ENCODE measurements around the gene OR6T1.

The OR6T1 gene, protein sequence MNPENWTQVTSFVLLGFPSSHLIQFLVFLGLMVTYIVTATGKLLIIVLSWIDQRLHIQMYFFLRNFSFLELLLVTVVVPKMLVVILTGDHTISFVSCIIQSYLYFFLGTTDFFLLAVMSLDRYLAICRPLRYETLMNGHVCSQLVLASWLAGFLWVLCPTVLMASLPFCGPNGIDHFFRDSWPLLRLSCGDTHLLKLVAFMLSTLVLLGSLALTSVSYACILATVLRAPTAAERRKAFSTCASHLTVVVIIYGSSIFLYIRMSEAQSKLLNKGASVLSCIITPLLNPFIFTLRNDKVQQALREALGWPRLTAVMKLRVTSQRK

DNA sequence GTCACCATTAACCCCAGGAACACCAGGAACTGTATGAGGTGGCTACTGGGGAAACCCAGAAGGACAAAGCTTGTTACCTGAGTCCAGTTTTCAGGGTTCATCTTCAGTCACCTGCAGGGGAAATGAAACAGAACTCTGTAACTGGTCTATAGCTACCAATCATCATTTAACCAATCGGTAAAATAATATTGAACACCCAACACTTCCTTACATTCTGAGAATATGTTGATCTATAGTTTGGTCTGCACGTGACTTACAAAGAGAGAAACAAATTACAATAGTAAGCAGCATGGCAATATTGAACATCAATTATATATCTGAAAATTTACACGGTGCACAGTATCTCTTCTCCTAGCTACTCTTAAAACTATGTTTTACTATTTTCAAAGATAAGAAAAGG, at the start of gene OR6T1:
OR6T1 (minus strand) TSS at position 101 of the 400 bp plus-strand sequence; CDS start at position 101, 0 bp downstream.
- Histone ChIP-seq H3K4me3 (ENCODE audit: low read length) (no peak within 1 kb of the TSS), H3K79me2 (ENCODE audit: control insufficient read depth, low read length) (no peaks in the 10 kb centered on the region), H4K20me1 (ENCODE audit: control insufficient read depth, insufficient read depth, low read depth, low read length) (no peaks in the 10 kb centered on the region), H3K4me1 (ENCODE audit: control insufficient read depth, low read length) (no peaks in the 10 kb centered on the region), H3K9me2 (replicated peaks; ENCODE audit: control insufficient read depth, low read length) (no peaks in the 10 kb centered on the region), H3K27ac (ENCODE audit: low read depth, low read length) (no peak within 1 kb of the TSS), H3K4me2 (ENCODE audit: low read length) (no peak within 1 kb of the TSS), H3K36me3 (ENCODE audit: control insufficient read depth, low read length) (no peaks in the 10 kb centered on the region), H3K27me3 (ENCODE audit: control insufficient read depth, low read length) (no peaks in the 10 kb centered on the region), H3K9me3 (ENCODE audit: control insufficient read depth, insufficient read depth, low read length) (no peaks in the 10 kb centered on the region), H3F3A (ENCODE audit: control insufficient read depth, insufficient read depth) (no peaks in the 10 kb centered on the region)
- no peak for TF ChIP-seq EZH2phosphoT487 (IDR thresholded peaks at IDR 0.05; ENCODE audit: borderline replicate concordance, low read length)
- TF ChIP-seq, protein P1, sequence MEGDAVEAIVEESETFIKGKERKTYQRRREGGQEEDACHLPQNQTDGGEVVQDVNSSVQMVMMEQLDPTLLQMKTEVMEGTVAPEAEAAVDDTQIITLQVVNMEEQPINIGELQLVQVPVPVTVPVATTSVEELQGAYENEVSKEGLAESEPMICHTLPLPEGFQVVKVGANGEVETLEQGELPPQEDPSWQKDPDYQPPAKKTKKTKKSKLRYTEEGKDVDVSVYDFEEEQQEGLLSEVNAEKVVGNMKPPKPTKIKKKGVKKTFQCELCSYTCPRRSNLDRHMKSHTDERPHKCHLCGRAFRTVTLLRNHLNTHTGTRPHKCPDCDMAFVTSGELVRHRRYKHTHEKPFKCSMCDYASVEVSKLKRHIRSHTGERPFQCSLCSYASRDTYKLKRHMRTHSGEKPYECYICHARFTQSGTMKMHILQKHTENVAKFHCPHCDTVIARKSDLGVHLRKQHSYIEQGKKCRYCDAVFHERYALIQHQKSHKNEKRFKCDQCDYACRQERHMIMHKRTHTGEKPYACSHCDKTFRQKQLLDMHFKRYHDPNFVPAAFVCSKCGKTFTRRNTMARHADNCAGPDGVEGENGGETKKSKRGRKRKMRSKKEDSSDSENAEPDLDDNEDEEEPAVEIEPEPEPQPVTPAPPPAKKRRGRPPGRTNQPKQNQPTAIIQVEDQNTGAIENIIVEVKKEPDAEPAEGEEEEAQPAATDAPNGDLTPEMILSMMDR (IDR thresholded peaks at IDR 0.05; ENCODE audit: low read depth, low read length, poor library complexity, severe bottlenecking): no peak

DNA sequence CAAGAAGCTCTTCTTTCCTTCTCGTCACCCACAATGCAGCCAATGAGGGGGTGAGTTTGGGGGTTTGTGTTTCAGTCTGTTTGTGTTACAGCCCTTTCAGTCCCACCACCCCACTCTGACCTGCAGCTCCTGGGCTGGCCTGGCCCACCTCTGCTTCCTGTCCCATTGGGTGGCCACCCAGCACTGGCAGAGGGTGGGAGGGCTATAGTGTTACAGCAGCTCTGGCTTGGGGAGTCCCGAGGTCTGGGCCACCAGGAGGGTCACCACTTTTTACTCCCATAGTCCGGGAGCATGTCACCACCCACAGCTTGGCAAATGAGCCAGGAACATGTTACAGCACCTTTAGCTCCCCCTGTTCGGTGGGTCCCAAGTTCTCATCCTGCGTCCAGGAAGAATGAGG, 35.7 kb upstream of the OR6T1 start:
- Histone ChIP-seq H3K9me3 (ENCODE audit: control insufficient read depth, insufficient read depth, low read length) (no peaks in the 10 kb centered on the region), H3K27ac (ENCODE audit: low read depth, low read length) (no peak overlapping the region), H3F3A (ENCODE audit: control insufficient read depth, insufficient read depth) (no peaks in the 10 kb centered on the region), H3K27me3 (ENCODE audit: control insufficient read depth, low read length) (no peaks in the 10 kb centered on the region), H3K79me2 (ENCODE audit: control insufficient read depth, low read length) (no peaks in the 10 kb centered on the region), H4K20me1 (ENCODE audit: control insufficient read depth, insufficient read depth, low read depth, low read length) (no peaks in the 10 kb centered on the region), H3K4me2 (ENCODE audit: low read length) (no peak overlapping the region), H3K4me1 (ENCODE audit: control insufficient read depth, low read length) (no peaks in the 10 kb centered on the region), H3K4me3 (ENCODE audit: low read length) (no peak overlapping the region), H3K9me2 (replicated peaks; ENCODE audit: control insufficient read depth, low read length) (no peaks in the 10 kb centered on the region), H3K36me3 (ENCODE audit: control insufficient read depth, low read length) (no peaks in the 10 kb centered on the region)
- TF ChIP-seq, protein P1 (IDR thresholded peaks at IDR 0.05; ENCODE audit: low read depth, low read length, poor library complexity, severe bottlenecking): no peak
- TF ChIP-seq EZH2phosphoT487 (IDR thresholded peaks at IDR 0.05; ENCODE audit: borderline replicate concordance, low read length): no peak

DNA sequence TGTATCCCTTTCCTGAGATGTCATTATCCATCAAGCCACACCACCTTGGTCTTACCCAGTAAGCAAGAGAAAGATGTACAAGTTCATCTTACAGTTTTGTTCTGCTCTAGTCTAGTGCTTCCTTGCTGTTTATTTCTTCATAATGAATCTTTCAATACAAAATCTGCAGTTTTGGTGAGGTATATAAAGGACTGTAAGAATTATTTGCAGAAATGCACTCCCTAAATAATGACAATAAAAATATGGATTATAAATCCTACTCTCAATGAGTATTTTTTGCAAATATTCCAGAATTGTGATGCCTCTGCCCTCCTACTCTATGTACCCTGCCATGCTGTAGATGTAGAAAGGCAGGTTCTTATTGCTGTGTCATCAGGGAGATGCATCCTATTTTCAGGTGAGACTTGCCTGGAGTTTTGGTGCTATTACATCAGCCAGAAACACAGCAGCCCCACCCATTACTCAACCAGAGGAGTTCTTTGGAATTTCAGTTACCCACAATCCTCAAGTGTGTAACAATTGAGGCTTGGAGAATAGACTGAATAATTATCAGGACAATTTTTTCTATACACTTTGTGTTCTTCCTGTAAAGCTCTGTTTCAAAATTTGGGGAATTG, 34.2 kb upstream of the OR6T1 start, which contains the start of gene OR10S1:
OR10S1 (minus strand) TSS at position 51 of the 617 bp plus-strand sequence. CDS start 117 bp downstream, outside the sequence.
- no peaks in the 10 kb centered on the region for H3K4me1 ChIP-seq (ENCODE audit: control insufficient read depth, low read length)
- H3K9me2 ChIP-seq (replicated peaks; ENCODE audit: control insufficient read depth, low read length): no peaks in the 10 kb centered on the region
- H3F3A ChIP-seq (ENCODE audit: control insufficient read depth, insufficient read depth): no peaks in the 10 kb centered on the region
- H3K27ac ChIP-seq (ENCODE audit: low read depth, low read length): no peak within 1 kb of the TSS
- TF ChIP-seq, protein P1 (IDR thresholded peaks at IDR 0.05; ENCODE audit: low read depth, low read length, poor library complexity, severe bottlenecking): no peak
- TF ChIP-seq EZH2phosphoT487 (IDR thresholded peaks at IDR 0.05; ENCODE audit: borderline replicate concordance, low read length): no peak
- no peaks in the 10 kb centered on the region for H4K20me1 ChIP-seq (ENCODE audit: control insufficient read depth, insufficient read depth, low read depth, low read length)
- H3K27me3 ChIP-seq (ENCODE audit: control insufficient read depth, low read length): no peaks in the 10 kb centered on the region
- no peak within 1 kb of the TSS for H3K4me2 ChIP-seq (ENCODE audit: low read length)
- no peak within 1 kb of the TSS for H3K4me3 ChIP-seq (ENCODE audit: low read length)
- H3K36me3 ChIP-seq (ENCODE audit: control insufficient read depth, low read length): no peaks in the 10 kb centered on the region
- no peaks in the 10 kb centered on the region for H3K9me3 ChIP-seq (ENCODE audit: control insufficient read depth, insufficient read depth, low read length)
- no peaks in the 10 kb centered on the region for H3K79me2 ChIP-seq (ENCODE audit: control insufficient read depth, low read length)

Measured in DOHH2 (cell line).